K562 (cell line): ENCODE measurements around the gene PEAR1. TPM values are rescaled to one million over a fixed set of nuclear protein-coding genes. Genes with fewer than 3 reads are reported as not detected.

ENCODE experiments used
- MGA ChIP-seq: fragments of 450-650 bp; IDR thresholded peaks from 2 replicates; pipeline ENCODE4 v1.6.1; 2016; ENCODE audit warnings: mild to moderate bottlenecking, moderate library complexity
- polyA plus RNA-seq, 8 experiments: library from polyadenylated mRNA; depleted of rRNA in 4 of 8; stranded (reverse) in 5 of 8; unstranded in 3 of 8; fragments of >200 nt; fragmentation: Nextera tagmentation in 2 of 8; fragmentation: Illumina TruSeq in 1 of 8; extraction: Ambion mirVana in 2 of 8; extraction: Trizol in 1 of 8; gene quantifications; 2 replicates each; pipeline versions ENCODE4 v1.2.1 to v1.2.3, GENCODE V29; 2011 to 2014; ENCODE audit warnings: inconsistent platforms in 1 of 8, missing spikeins in 1 of 8
- total RNA-seq, 7 experiments: library from RNA; depleted of rRNA in 6 of 7; stranded (reverse); fragments of >200 nt in 6 of 7; fragmentation: Illumina TruSeq in 2 of 7; extraction: Trizol in 2 of 7; gene quantifications; 2 replicates each; pipeline versions ENCODE4 v1.2.1 to v1.2.3, GENCODE V29; 2011 to 2021; ENCODE audit warnings: low replicate concordance in 1 of 7

The PEAR1 gene
- total and polyA plus RNA-seq, 9 of the 15 experiments (the other 6 are each of a cell fraction or from before 2014, with no cell fraction given): 0.87 to 13.9 (median 6.1) TPM

GRCh38 chr1:156884560-156885184 is 8.8 kb upstream of the PEAR1 start (continued):
- TF ChIP-seq MGA: no peak
